NT2/D1 (cell line): Measurements from ENCODE around the gene EPHA5.

Experiments used
- YY1 ChIP-seq: IDR thresholded peaks from 2 replicates; pipeline ENCODE4 v1.6.1; 2011; ENCODE audit not compliant: insufficient read length, insufficient read depth
- ZNF274 ChIP-seq: IDR thresholded peaks from 2 replicates; pipeline ENCODE4 v1.6.1; 2011; ENCODE audit warnings: mild to moderate bottlenecking, low read depth, low read length

- TF ChIP-seq ZNF274 (no peak), YY1 (no peak)
Measured at GRCh38 chr4:65407483-65407882, 262.8 kb downstream of the EPHA5 start.
